Measurements from ENCODE around the gene ADAMTSL3.
"Not testable (repeated sequence)": the region's sequence is repeated elsewhere in the genome, so short reads cannot be mapped to it uniquely, and the experiment has no call there.

DNA sequence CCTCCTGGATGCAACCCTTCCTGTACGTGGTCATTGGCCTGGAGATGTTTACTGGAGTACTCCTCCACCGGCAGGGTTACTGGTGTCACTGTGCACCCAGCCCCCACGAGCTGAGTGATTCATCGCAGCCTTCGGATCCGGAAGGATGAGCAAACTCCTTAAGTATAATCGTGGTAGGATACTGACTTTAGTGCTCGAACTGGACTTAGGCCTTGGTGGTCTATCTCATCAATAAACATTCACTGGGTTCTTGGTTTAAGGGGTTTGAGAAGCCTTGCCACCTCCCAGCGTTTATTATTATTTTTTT lies 426.8 kb downstream of the ADAMTSL3 start:
- TF ChIP-seq, protein P1, sequence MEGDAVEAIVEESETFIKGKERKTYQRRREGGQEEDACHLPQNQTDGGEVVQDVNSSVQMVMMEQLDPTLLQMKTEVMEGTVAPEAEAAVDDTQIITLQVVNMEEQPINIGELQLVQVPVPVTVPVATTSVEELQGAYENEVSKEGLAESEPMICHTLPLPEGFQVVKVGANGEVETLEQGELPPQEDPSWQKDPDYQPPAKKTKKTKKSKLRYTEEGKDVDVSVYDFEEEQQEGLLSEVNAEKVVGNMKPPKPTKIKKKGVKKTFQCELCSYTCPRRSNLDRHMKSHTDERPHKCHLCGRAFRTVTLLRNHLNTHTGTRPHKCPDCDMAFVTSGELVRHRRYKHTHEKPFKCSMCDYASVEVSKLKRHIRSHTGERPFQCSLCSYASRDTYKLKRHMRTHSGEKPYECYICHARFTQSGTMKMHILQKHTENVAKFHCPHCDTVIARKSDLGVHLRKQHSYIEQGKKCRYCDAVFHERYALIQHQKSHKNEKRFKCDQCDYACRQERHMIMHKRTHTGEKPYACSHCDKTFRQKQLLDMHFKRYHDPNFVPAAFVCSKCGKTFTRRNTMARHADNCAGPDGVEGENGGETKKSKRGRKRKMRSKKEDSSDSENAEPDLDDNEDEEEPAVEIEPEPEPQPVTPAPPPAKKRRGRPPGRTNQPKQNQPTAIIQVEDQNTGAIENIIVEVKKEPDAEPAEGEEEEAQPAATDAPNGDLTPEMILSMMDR (IDR thresholded peaks at IDR 0.05; ENCODE audit: low read depth, low read length, missing input control), result not testable (repeated sequence)
- TF ChIP-seq MAX (IDR thresholded peaks at IDR 0.05); GABPA (IDR thresholded peaks at IDR 0.05 in 1 of 2, conservative IDR thresholded peaks at IDR 0.05 in 1 of 2); FOXA1 (IDR thresholded peaks at IDR 0.05); YY1 (IDR thresholded peaks at IDR 0.05); REST (IDR thresholded peaks at IDR 0.05); TAF1 (conservative IDR thresholded peaks at IDR 0.05); HNF4G (IDR thresholded peaks at IDR 0.05); RAD21 (IDR thresholded peaks at IDR 0.05); SP1 (IDR thresholded peaks at IDR 0.05): not testable (repeated sequence)
